Measurements from ENCODE around the gene BICD2. TPM values are rescaled to one million over a fixed set of nuclear protein-coding genes. Genes with fewer than 3 reads are reported as not detected.

Gene BICD2
- total and polyA plus RNA-seq, 2 of the 13 experiments (the other 11 are each of a cell fraction or from before 2014, with no cell fraction given): 5.1 to 17.4 TPM

DNA sequence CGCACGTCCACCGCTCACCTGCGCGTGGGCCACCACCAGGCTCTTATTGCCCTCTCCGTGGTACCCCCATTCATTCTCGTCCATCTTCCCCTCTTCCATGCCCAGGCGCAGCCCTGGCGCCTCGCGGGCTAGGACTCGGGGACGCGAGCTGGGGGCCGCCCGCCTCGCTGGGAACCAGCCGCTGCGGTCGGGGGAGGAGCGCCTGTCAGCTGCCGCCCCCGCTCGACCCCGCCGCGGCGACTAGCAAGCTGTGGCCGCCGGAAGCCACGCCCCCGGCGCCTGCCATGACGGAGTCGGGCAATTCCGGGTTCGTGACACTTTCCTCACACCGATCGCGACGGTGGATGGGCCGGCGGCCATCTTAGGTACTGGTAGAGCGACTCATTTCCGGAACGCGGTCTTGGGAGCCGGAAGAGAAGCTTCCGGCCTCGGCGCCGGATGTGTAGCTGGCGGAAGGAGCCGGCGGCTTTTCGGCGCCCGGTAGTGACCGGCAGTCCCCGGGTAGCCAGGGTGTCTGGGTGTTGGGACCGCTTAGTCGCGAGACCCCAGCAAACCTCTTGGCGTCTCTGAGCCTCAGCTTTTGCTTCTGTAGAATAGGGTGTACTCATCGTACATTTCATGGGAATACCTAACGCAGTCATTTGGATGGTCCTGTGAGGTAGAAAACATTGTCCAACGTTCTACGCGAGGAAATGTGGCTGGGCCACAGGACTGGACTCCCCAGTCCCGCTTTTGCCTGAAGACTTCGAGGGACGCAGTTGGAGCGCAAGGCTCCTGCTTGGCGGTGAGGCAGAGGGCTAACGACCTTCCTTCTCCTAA is 94.5 kb downstream of the BICD2 start, which contains the start of gene IPPK (continued):
- TF ChIP-seq, protein P1, sequence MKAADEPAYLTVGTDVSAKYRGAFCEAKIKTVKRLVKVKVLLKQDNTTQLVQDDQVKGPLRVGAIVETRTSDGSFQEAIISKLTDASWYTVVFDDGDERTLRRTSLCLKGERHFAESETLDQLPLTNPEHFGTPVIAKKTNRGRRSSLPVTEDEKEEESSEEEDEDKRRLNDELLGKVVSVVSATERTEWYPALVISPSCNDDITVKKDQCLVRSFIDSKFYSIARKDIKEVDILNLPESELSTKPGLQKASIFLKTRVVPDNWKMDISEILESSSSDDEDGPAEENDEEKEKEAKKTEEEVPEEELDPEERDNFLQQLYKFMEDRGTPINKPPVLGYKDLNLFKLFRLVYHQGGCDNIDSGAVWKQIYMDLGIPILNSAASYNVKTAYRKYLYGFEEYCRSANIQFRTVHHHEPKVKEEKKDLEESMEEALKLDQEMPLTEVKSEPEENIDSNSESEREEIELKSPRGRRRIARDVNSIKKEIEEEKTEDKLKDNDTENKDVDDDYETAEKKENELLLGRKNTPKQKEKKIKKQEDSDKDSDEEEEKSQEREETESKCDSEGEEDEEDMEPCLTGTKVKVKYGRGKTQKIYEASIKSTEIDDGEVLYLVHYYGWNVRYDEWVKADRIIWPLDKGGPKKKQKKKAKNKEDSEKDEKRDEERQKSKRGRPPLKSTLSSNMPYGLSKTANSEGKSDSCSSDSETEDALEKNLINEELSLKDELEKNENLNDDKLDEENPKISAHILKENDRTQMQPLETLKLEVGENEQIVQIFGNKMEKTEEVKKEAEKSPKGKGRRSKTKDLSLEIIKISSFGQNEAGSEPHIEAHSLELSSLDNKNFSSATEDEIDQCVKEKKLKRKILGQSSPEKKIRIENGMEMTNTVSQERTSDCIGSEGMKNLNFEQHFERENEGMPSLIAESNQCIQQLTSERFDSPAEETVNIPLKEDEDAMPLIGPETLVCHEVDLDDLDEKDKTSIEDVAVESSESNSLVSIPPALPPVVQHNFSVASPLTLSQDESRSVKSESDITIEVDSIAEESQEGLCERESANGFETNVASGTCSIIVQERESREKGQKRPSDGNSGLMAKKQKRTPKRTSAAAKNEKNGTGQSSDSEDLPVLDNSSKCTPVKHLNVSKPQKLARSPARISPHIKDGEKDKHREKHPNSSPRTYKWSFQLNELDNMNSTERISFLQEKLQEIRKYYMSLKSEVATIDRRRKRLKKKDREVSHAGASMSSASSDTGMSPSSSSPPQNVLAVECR (CRISPR knock-in tag; IDR thresholded peaks at IDR 0.05; ENCODE audit: borderline replicate concordance): peak; percentile 95
- TF ChIP-seq, protein P2, sequence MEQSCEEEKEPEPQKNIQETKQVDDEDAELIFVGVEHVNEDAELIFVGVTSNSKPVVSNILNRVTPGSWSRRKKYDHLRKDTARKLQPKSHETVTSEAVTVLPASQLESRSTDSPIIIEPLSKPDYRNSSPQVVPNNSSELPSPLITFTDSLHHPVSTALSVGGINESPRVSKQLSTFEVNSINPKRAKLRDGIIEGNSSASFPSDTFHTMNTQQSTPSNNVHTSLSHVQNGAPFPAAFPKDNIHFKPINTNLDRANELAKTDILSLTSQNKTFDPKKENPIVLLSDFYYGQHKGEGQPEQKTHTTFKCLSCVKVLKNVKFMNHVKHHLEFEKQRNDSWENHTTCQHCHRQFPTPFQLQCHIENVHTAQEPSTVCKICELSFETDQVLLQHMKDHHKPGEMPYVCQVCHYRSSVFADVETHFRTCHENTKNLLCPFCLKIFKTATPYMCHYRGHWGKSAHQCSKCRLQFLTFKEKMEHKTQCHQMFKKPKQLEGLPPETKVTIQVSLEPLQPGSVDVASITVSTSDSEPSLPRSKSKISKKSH (CRISPR knock-in tag; IDR thresholded peaks at IDR 0.05; ENCODE audit: borderline replicate concordance): peak; percentile 59; the same call in 1 of the 2 replicates
- TF ChIP-seq, protein P3, sequence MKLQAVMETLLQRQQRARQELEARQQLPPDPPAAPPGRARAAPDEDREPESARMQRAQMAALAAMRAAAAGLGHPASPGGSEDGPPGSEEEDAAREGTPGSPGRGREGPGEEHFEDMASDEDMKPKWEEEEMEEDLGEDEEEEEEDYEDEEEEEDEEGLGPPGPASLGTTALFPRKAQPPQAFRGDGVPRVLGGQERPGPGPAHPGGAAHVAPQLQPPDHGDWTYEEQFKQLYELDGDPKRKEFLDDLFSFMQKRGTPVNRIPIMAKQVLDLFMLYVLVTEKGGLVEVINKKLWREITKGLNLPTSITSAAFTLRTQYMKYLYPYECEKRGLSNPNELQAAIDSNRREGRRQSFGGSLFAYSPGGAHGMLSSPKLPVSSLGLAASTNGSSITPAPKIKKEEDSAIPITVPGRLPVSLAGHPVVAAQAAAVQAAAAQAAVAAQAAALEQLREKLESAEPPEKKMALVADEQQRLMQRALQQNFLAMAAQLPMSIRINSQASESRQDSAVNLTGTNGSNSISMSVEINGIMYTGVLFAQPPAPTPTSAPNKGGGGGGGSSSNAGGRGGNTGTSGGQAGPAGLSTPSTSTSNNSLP (IDR thresholded peaks at IDR 0.05; ENCODE audit: low read depth, low read length): no peak
- TF ChIP-seq TMF1 (CRISPR knock-in tag; IDR thresholded peaks at IDR 0.05; ENCODE audit: low read depth) (no peak), CENPT (CRISPR knock-in tag; IDR thresholded peaks at IDR 0.05; ENCODE audit: low read depth) (no peak), MAFK (conservative IDR thresholded peaks at IDR 0.05 in 1 of 2, IDR thresholded peaks at IDR 0.05 in 1 of 2; ENCODE audit: low read length in 2 of 2) (no peak), CBX2 (IDR thresholded peaks at IDR 0.05; ENCODE audit: low read depth, low read length) (no peak), CBX2 (CRISPR knock-in tag; IDR thresholded peaks at IDR 0.05; ENCODE audit: low read depth) (no peak), HHEX (CRISPR knock-in tag; IDR thresholded peaks at IDR 0.05) (no peak), XRCC5 (optimal IDR thresholded peaks at IDR 0.05; ENCODE audit: low read length) (peak; percentile 82), HMG20A (CRISPR knock-in tag; IDR thresholded peaks at IDR 0.05; ENCODE audit: borderline replicate concordance) (no peak), ZNF724P (CRISPR knock-in tag; IDR thresholded peaks at IDR 0.05; ENCODE audit: borderline replicate concordance) (no peak), SOX5 (CRISPR knock-in tag; IDR thresholded peaks at IDR 0.05; ENCODE audit: borderline replicate concordance) (0 out of 2 replicates have a peak, but pooled peaks have one; percentile 39), ZNF644 (CRISPR knock-in tag; IDR thresholded peaks at IDR 0.05; ENCODE audit: low read depth) (no peak), MIXL1 (CRISPR knock-in tag; IDR thresholded peaks at IDR 0.05) (0 out of 2 replicates have a peak, but pooled peaks have one; percentile 22)
- TF ChIP-seq, protein P4, sequence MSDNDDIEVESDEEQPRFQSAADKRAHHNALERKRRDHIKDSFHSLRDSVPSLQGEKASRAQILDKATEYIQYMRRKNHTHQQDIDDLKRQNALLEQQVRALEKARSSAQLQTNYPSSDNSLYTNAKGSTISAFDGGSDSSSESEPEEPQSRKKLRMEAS (IDR thresholded peaks at IDR 0.05): 0 out of 2 replicates have a peak, but pooled peaks have one; percentile 65
- TF ChIP-seq, protein P5, sequence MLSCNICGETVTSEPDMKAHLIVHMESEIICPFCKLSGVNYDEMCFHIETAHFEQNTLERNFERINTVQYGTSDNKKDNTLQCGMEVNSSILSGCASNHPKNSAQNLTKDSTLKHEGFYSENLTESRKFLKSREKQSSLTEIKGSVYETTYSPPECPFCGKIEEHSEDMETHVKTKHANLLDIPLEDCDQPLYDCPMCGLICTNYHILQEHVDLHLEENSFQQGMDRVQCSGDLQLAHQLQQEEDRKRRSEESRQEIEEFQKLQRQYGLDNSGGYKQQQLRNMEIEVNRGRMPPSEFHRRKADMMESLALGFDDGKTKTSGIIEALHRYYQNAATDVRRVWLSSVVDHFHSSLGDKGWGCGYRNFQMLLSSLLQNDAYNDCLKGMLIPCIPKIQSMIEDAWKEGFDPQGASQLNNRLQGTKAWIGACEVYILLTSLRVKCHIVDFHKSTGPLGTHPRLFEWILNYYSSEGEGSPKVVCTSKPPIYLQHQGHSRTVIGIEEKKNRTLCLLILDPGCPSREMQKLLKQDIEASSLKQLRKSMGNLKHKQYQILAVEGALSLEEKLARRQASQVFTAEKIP (CRISPR knock-in tag; IDR thresholded peaks at IDR 0.05; ENCODE audit: borderline replicate concordance): no peak
- TF ChIP-seq, protein P6, sequence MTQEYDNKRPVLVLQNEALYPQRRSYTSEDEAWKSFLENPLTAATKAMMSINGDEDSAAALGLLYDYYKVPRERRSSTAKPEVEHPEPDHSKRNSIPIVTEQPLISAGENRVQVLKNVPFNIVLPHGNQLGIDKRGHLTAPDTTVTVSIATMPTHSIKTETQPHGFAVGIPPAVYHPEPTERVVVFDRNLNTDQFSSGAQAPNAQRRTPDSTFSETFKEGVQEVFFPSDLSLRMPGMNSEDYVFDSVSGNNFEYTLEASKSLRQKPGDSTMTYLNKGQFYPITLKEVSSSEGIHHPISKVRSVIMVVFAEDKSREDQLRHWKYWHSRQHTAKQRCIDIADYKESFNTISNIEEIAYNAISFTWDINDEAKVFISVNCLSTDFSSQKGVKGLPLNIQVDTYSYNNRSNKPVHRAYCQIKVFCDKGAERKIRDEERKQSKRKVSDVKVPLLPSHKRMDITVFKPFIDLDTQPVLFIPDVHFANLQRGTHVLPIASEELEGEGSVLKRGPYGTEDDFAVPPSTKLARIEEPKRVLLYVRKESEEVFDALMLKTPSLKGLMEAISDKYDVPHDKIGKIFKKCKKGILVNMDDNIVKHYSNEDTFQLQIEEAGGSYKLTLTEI (CRISPR knock-in tag; conservative IDR thresholded peaks at IDR 0.05): no peak

Measured in HepG2 (cell line).